GM12878 (cell line): Measurements from ENCODE around the gene LRP1B.

Experiments used
- ATF7 ChIP-seq: fragments of 450-650 bp; IDR thresholded peaks from 2 replicates; pipeline ENCODE4 v1.6.1; 2016; ENCODE audit warnings: low read depth, mild to moderate bottlenecking
- ELK1 ChIP-seq: IDR thresholded peaks from 2 replicates; pipeline ENCODE4 v1.6.1; 2012; ENCODE audit warnings: low read depth, low read length, improper control_type of control experiment
- EZH2 ChIP-seq: IDR thresholded peaks from 2 replicates; pipeline ENCODE4 v1.6.1; 2012; ENCODE audit warnings: low read depth, mild to moderate bottlenecking, control low read depth, inconsistent platforms, low read length, borderline replicate concordance; ENCODE audit not compliant: control insufficient read depth
- GABPA ChIP-seq: IDR thresholded peaks from 2 replicates; pipeline ENCODE4 v1.6.1; 2014; ENCODE audit warnings: antibody characterized with exemption, low read depth, mild to moderate bottlenecking, inconsistent platforms
- HDGF ChIP-seq: fragments of 450-650 bp; IDR thresholded peaks from 2 replicates; pipeline ENCODE4 v1.6.1; 2016; ENCODE audit warnings: antibody characterized with exemption
- NR2F1 ChIP-seq: fragments of 450-650 bp; conservative IDR thresholded peaks from 2 replicates; pipeline ENCODE4 v1.6.1; 2017; ENCODE audit warnings: mild to moderate bottlenecking
- POLR2A ChIP-seq: IDR thresholded peaks from 2 replicates; pipeline ENCODE4 v1.6.1; 2011; ENCODE audit warnings: low read depth, mild to moderate bottlenecking, low read length
- REST ChIP-seq: IDR thresholded peaks from 2 replicates; pipeline ENCODE4 v1.6.1; 2012; ENCODE audit warnings: mild to moderate bottlenecking, low read depth, low read length
- SIN3A ChIP-seq: IDR thresholded peaks from 2 replicates; pipeline ENCODE4 v1.6.1; 2012; ENCODE audit warnings: low read depth, low read length, improper control_type of control experiment
- TCF7 ChIP-seq: IDR thresholded peaks from 2 replicates; pipeline ENCODE4 v1.6.1; 2014; ENCODE audit warnings: antibody characterized with exemption, borderline replicate concordance
- TF ChIP-seq, protein P1 (sequence below): IDR thresholded peaks from 2 replicates; pipeline ENCODE4 v1.6.1; 2011; ENCODE audit warnings: low read depth, low read length, improper control_type of control experiment, borderline replicate concordance
- TF ChIP-seq, protein P2 (sequence below): IDR thresholded peaks from 2 replicates; pipeline ENCODE4 v1.6.1; 2011; ENCODE audit warnings: low read depth, mild to moderate bottlenecking, low read length, moderate library complexity, borderline replicate concordance; ENCODE audit errors: extremely low read depth

DNA sequence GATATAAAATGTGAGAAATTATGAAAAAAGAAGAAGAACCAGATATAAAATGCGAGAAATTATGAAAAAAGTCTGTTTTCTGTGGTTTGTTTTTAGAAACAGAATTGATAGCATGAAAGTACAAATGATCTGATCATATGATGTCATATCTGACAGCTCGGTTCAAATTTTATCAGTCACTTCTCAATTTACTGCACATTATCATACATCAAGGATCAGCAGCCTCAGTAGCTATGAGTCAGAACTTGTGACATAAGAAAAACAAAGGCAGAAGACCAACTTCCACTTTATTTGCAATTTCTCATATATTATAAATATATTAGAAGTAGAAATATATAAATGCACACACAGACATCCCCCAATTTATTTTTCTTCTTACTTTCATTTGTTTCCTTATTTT lies 634.0 kb downstream of the LRP1B start:
- no peak for TF ChIP-seq GABPA
- TF ChIP-seq ELK1: no peak
- no peak for TF ChIP-seq ATF7
- TF ChIP-seq, protein P1, sequence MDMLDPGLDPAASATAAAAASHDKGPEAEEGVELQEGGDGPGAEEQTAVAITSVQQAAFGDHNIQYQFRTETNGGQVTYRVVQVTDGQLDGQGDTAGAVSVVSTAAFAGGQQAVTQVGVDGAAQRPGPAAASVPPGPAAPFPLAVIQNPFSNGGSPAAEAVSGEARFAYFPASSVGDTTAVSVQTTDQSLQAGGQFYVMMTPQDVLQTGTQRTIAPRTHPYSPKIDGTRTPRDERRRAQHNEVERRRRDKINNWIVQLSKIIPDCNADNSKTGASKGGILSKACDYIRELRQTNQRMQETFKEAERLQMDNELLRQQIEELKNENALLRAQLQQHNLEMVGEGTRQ: no peak
- TF ChIP-seq HDGF: no peak
- no peak for TF ChIP-seq SIN3A
- no peak for TF ChIP-seq NR2F1
- TF ChIP-seq, protein P2, sequence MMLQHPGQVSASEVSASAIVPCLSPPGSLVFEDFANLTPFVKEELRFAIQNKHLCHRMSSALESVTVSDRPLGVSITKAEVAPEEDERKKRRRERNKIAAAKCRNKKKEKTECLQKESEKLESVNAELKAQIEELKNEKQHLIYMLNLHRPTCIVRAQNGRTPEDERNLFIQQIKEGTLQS: no peak
- TF ChIP-seq POLR2A: no peak
- TF ChIP-seq TCF7: no peak
- TF ChIP-seq EZH2: no peak
- TF ChIP-seq REST: no peak
